Measurements from ENCODE around the gene STARD6.

DNA sequence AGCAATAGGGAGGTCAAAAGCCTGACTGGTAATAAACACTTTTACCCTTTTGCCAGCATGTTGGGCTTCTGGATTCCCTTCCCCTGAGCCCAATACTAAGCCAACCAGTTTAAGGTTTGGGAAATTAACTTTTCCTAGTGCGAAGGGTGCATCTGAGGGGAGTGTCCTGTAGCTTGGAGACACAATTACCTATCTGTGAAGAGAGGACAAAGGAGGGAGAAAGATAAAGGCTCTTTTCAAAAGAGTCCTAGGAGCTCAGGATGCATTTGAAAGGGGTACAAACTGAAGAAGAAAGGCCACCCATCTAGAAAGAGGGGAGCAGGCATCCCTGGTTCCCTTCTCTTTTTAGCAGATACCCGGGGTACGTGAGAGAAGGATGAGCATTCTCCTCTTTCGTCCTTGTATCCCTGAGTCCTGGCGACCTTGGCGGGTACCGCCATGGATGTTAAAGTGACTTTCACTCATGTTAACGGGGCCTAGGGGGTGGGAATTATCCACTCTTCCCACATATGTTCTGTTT is 25.1 kb upstream of the STARD6 start:
- TF ChIP-seq, protein P1, sequence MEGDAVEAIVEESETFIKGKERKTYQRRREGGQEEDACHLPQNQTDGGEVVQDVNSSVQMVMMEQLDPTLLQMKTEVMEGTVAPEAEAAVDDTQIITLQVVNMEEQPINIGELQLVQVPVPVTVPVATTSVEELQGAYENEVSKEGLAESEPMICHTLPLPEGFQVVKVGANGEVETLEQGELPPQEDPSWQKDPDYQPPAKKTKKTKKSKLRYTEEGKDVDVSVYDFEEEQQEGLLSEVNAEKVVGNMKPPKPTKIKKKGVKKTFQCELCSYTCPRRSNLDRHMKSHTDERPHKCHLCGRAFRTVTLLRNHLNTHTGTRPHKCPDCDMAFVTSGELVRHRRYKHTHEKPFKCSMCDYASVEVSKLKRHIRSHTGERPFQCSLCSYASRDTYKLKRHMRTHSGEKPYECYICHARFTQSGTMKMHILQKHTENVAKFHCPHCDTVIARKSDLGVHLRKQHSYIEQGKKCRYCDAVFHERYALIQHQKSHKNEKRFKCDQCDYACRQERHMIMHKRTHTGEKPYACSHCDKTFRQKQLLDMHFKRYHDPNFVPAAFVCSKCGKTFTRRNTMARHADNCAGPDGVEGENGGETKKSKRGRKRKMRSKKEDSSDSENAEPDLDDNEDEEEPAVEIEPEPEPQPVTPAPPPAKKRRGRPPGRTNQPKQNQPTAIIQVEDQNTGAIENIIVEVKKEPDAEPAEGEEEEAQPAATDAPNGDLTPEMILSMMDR (conservative IDR thresholded peaks at IDR 0.05 in 1 of 2, IDR thresholded peaks at IDR 0.05 in 1 of 2; ENCODE audit: low read depth in 1 of 2, low read length in 2 of 2), result no peak
- TF ChIP-seq EZH2 (IDR thresholded peaks at IDR 0.05; ENCODE audit: low read length, missing control alignments), result no peak

All from fibroblast of lung (primary cell).